Peyer's patch (tissue), 4 donors: ENCODE data around the gene CDK6. TPM values are rescaled to one million over a fixed set of nuclear protein-coding genes. Genes with fewer than 3 reads are reported as not detected.

ENCODE experiments used
- DNase-seq, 3 donors: peaks; one replicate each; pipeline ENCODE4 v3.0.0-alpha.2; 2017 to 2019
- H3K27ac ChIP-seq, 4 donors: fragments of 200-600 bp; sonication (generic); one replicate each; pipeline ENCODE4 v1.5.1; 2016 to 2019
- H3K27me3 ChIP-seq, 2 donors: fragments of 200-600 bp; sonication (generic); one replicate each; pipeline ENCODE4 v1.5.1; 2019
- H3K36me3 ChIP-seq, 3 donors: fragments of 200-600 bp; sonication (generic); one replicate each; pipeline ENCODE4 v1.5.1; 2016 to 2019
- H3K4me1 ChIP-seq, 4 donors: fragments of 200-600 bp; sonication (generic); one replicate each; pipeline ENCODE4 v1.5.1; 2016 to 2019
- H3K4me3 ChIP-seq, 4 donors: fragments of 200-600 bp; sonication (generic); 1 replicate in 3 of 4; 2 replicates in 1 of 4; pipeline ENCODE4 v1.5.1; 2016 to 2019; ENCODE audit warnings: mild to moderate bottlenecking in 1 of 4
- H3K9me3 ChIP-seq, 4 donors: fragments of 200-600 bp; sonication (generic); one replicate each; pipeline ENCODE4 v1.5.1; 2016 to 2019; ENCODE audit warnings: mild to moderate bottlenecking in 1 of 4
- POLR2A ChIP-seq, 2 donors: fragments of 450-650 bp; IDR thresholded peaks; one replicate each; pipeline ENCODE4 v1.5.1; 2017; ENCODE audit warnings: antibody characterized with exemption in 2 of 2, mild to moderate bottlenecking in 2 of 2, moderate library complexity in 2 of 2
- total RNA-seq, 4 donors: library from RNA; depleted of rRNA; stranded (reverse); fragments of >200 nt; gene quantifications; one replicate each; pipeline ENCODE4 v1.1.0, GENCODE V29; 2016
- TF ChIP-seq, protein P1 (sequence below), 6 experiments: fragments of 450-650 bp in 4 of 6; fragments of 200-600 bp in 2 of 6; sonication (generic) in 1 of 6; IDR thresholded peaks; one replicate each; pipeline ENCODE4 v1.5.1; 2017 to 2019; ENCODE audit warnings: antibody characterized with exemption in 6 of 6, mild to moderate bottlenecking in 3 of 6, moderate library complexity in 1 of 6

CDK6 gene
- total RNA-seq, 4 donors from 2014 or later, result 25.6 to 75.1 (median 55.4) TPM

DNA sequence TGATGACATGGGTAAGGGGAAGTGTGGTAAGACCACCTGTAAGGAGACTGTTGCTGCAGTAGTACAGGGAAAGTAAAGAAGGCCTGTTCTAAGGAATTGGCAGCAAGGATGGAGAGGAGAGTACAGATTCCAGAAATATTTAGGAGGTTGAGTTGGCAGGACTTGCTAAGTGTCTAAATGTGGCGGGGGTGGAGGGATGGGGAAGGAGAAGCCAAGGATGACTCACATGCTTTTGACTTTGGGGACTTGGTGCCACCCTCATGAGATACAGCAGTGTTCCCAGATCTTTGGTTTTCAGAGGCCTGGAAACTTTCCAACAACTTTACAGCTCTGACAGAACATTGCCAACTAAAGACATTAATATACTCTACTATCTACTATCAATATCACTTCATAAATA, 45.4 kb downstream of the CDK6 start:
- Histone ChIP-seq H3K9me3 (no peaks in the 10 kb centered on the region), H3K27me3 (no peaks in the 10 kb centered on the region), H3K4me1 (no peaks in the 10 kb centered on the region), H3K27ac (no peak overlapping the region), H3K36me3 (no peaks in the 10 kb centered on the region), H3K4me3 (no peak overlapping the region)
- TF ChIP-seq, protein P1, sequence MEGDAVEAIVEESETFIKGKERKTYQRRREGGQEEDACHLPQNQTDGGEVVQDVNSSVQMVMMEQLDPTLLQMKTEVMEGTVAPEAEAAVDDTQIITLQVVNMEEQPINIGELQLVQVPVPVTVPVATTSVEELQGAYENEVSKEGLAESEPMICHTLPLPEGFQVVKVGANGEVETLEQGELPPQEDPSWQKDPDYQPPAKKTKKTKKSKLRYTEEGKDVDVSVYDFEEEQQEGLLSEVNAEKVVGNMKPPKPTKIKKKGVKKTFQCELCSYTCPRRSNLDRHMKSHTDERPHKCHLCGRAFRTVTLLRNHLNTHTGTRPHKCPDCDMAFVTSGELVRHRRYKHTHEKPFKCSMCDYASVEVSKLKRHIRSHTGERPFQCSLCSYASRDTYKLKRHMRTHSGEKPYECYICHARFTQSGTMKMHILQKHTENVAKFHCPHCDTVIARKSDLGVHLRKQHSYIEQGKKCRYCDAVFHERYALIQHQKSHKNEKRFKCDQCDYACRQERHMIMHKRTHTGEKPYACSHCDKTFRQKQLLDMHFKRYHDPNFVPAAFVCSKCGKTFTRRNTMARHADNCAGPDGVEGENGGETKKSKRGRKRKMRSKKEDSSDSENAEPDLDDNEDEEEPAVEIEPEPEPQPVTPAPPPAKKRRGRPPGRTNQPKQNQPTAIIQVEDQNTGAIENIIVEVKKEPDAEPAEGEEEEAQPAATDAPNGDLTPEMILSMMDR (IDR thresholded peaks at IDR 0.05), result no peak
- no peak for TF ChIP-seq POLR2A (IDR thresholded peaks at IDR 0.05)
- no peak for DNase-seq

GRCh38 chr7:92788559-92789183, 47.7 kb downstream of the CDK6 start:
- TF ChIP-seq POLR2A (IDR thresholded peaks at IDR 0.05), result no peak
- TF ChIP-seq, protein P1 (IDR thresholded peaks at IDR 0.05), result no peak
- Histone ChIP-seq H3K27ac (no peak overlapping the region), H3K27me3 (no peaks in the 10 kb centered on the region), H3K36me3 (no peaks in the 10 kb centered on the region), H3K9me3 (no peaks in the 10 kb centered on the region), H3K4me1 (no peaks in the 10 kb centered on the region), H3K4me3 (no peak overlapping the region)
- no peak for DNase-seq

GRCh38 chr7:92785923-92786322, 50.5 kb downstream of the CDK6 start:
- no peak overlapping the region for H3K27ac ChIP-seq
- no peak overlapping the region for H3K4me3 ChIP-seq
- H3K27me3 ChIP-seq, result no peaks in the 10 kb centered on the region
- DNase-seq, result no peak
- no peaks in the 10 kb centered on the region for H3K9me3 ChIP-seq
- peaks cover 0 to 9% (median 1%) of the 10 kb centered on the region in 4 donors for H3K4me1 ChIP-seq
- TF ChIP-seq POLR2A (IDR thresholded peaks at IDR 0.05), result no peak
- TF ChIP-seq, protein P1 (IDR thresholded peaks at IDR 0.05), result no peak
- H3K36me3 ChIP-seq, result no peaks in the 10 kb centered on the region

GRCh38 chr7:92784935-92785334, 51.4 kb downstream of the CDK6 start:
- TF ChIP-seq, protein P1 (IDR thresholded peaks at IDR 0.05), result no peak
- TF ChIP-seq POLR2A (IDR thresholded peaks at IDR 0.05), result no peak
- no peaks in the 10 kb centered on the region for H3K9me3 ChIP-seq
- DNase-seq, result no peak
- no peaks in the 10 kb centered on the region for H3K36me3 ChIP-seq
- no peak overlapping the region for H3K4me3 ChIP-seq
- H3K4me1 ChIP-seq, result peaks cover 0 to 9% (median 2%) of the 10 kb centered on the region in 4 donors
- no peak overlapping the region for H3K27ac ChIP-seq
- no peaks in the 10 kb centered on the region for H3K27me3 ChIP-seq

- Histone ChIP-seq H3K4me3 (no peak overlapping the region), H3K4me1 (peaks cover 0 to 9% (median 2%) of the 10 kb centered on the region in 4 donors), H3K36me3 (no peaks in the 10 kb centered on the region), H3K27ac (no peak overlapping the region), H3K27me3 (no peaks in the 10 kb centered on the region), H3K9me3 (no peaks in the 10 kb centered on the region)
- no peak for TF ChIP-seq POLR2A (IDR thresholded peaks at IDR 0.05)
- DNase-seq, result no peak
Measured at GRCh38 chr7:92783260-92784201, 52.8 kb downstream of the CDK6 start.

DNA sequence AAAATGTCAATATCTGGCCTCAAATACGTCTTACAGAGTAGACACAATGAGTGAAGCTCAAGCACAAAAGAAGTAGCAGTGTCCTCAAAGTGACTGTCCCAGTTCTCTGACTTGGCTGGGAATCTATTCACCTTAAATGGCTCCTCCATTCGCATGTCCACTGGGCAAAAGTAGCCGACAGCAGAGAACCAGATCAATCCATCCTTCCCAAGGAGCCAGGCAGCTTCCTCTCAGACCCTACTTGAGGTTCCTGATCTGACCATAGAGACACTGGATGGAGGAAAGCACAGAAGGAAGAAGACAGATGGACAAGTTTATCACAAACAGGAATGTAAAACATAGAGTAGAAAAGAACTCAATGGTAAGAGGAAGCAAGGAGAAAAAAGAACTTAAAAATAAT, 53.5 kb downstream of the CDK6 start:
- DNase-seq, result no peak
- Histone ChIP-seq H3K27ac (no peak overlapping the region), H3K9me3 (no peaks in the 10 kb centered on the region), H3K27me3 (no peaks in the 10 kb centered on the region), H3K4me3 (no peak overlapping the region), H3K4me1 (peaks cover 0 to 9% (median 2%) of the 10 kb centered on the region in 4 donors), H3K36me3 (no peaks in the 10 kb centered on the region)
- TF ChIP-seq POLR2A (IDR thresholded peaks at IDR 0.05), result no peak
- TF ChIP-seq, protein P1 (IDR thresholded peaks at IDR 0.05), result no peak
